Testis (tissue), 3 donors: ENCODE measurements around the gene GPR50. TPM values are rescaled to one million over a fixed set of nuclear protein-coding genes. Genes with fewer than 3 reads are reported as not detected.

Source experiments
- DNase-seq: peaks from one replicate; pipeline ENCODE4 v3.0.0-alpha.2; 2019
- H3K27ac ChIP-seq, 2 donors: fragments of 200-600 bp; sonication (generic); one replicate each; pipeline ENCODE4 v1.5.1; 2019
- H3K27me3 ChIP-seq: fragments of 200-600 bp; sonication (generic); one replicate; pipeline ENCODE4 v1.5.1; 2019
- H3K36me3 ChIP-seq: fragments of 200-600 bp; sonication (generic); one replicate; pipeline ENCODE4 v1.5.1; 2017; ENCODE audit warnings: low read depth; ENCODE audit errors: missing control alignments
- H3K4me1 ChIP-seq: fragments of 200-600 bp; sonication (generic); one replicate; pipeline ENCODE4 v1.5.1; 2019
- H3K4me3 ChIP-seq, 2 donors: fragments of 200-600 bp; sonication (generic); one replicate each; pipeline ENCODE4 v1.5.1; 2017 to 2019
- H3K9me3 ChIP-seq: fragments of 200-600 bp; sonication (generic); one replicate; pipeline ENCODE4 v1.5.1; 2017
- CTCF ChIP-seq, 3 experiments: fragments of 450-650 bp in 2 of 3; fragments of 200-600 bp in 1 of 3; sonication (generic) in 1 of 3; IDR thresholded peaks; one replicate each; pipeline ENCODE4 v1.5.1; 2016 to 2019; ENCODE audit warnings: antibody characterized with exemption in 3 of 3, mild to moderate bottlenecking in 2 of 3, moderate library complexity in 1 of 3
- POLR2A ChIP-seq: fragments of 450-650 bp; IDR thresholded peaks from one replicate; pipeline ENCODE4 v1.6.1; 2017; ENCODE audit warnings: antibody characterized with exemption, mild to moderate bottlenecking, moderate library complexity
- WGBS, 2 donors: methylation state at CpG; one replicate each; pipeline ENCODE4 v1.1.5; 2018; 5-methylcytosine and 5-hydroxymethylcytosine counted together
- intact Hi-C: fragments of 100-400 bp; cut with DNase I; formaldehyde crosslinking; loops from one replicate; pipeline ENCODE4 v1.15.1; 2023; ENCODE audit warnings: low total_unique reads
- polyA plus RNA-seq: library from polyadenylated mRNA; stranded (reverse); fragments of 350-450 nt; fragmentation: Illumina TruSeq; extraction: RNeasy Lipid Tissue Mini Kit (QIAGEN cat#74804); gene quantifications from one replicate; pipeline ENCODE4 v1.2.3, GENCODE V29; 2014; ENCODE audit warnings: low read depth, low replicate concordance; ENCODE audit not compliant: insufficient read depth
- total RNA-seq, 2 donors: library from RNA; depleted of rRNA; stranded (reverse); fragments of >200 nt; gene quantifications; one replicate each; pipeline ENCODE4 v1.2.3, GENCODE V29; 2016

GPR50 gene
- total and polyA plus RNA-seq, 3 donors from 2014 or later = 0.24 TPM; not detected in 2

DNA sequence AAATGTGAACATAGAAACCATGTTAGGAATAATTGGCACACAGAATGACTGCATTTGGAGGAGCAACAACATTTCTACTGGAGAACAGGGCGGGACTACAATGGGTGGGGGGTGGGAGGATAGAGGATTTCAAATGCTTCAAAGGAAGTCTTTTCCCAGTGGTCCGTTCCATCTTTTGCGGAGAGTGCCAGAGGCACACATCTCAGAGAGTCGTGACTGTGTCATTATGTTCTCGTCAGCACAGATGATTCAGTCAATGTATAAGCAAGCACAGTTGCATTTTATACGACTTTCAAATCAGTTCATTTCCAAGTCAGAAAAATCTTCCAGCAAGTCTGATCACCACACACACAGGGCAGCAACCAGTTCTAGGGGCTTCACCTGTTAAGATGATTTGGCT is 22.7 kb upstream of the GPR50 start:
- no peaks in the 10 kb centered on the region for H3K9me3 ChIP-seq
- no peak overlapping the region for H3K27ac ChIP-seq
- H3K36me3 ChIP-seq = no peaks in the 10 kb centered on the region
- H3K27me3 ChIP-seq = no peaks in the 10 kb centered on the region
- TF ChIP-seq CTCF (IDR thresholded peaks at IDR 0.05) (no peak), POLR2A (no peak)
- 28 to 58% methylated on average over 5 to 6 of the region's 6 CpGs for WGBS, 2 donors
- no peak overlapping the region for H3K4me3 ChIP-seq
- DNase-seq = no peak
- no peaks in the 10 kb centered on the region for H3K4me1 ChIP-seq
- intact Hi-C loops = no loop called here

GRCh38 chrX:151155234-151155633 is 21.1 kb upstream of the GPR50 start:
- no peak overlapping the region for H3K27ac ChIP-seq
- no peak overlapping the region for H3K4me3 ChIP-seq
- H3K9me3 ChIP-seq = no peaks in the 10 kb centered on the region
- intact Hi-C loops = no loop called here
- no peaks in the 10 kb centered on the region for H3K27me3 ChIP-seq
- TF ChIP-seq POLR2A = no peak
- no peak for TF ChIP-seq CTCF (IDR thresholded peaks at IDR 0.05)
- H3K4me1 ChIP-seq = no peaks in the 10 kb centered on the region
- no peak for DNase-seq
- WGBS, 2 donors = 53 to 74% methylated on average over 4 of the region's 4 CpGs
- no peaks in the 10 kb centered on the region for H3K36me3 ChIP-seq

- Histone ChIP-seq H3K4me3 (no peak overlapping the region), H3K9me3 (no peaks in the 10 kb centered on the region), H3K27me3 (no peaks in the 10 kb centered on the region), H3K4me1 (no peaks in the 10 kb centered on the region), H3K36me3 (no peaks in the 10 kb centered on the region), H3K27ac (no peak overlapping the region)
- 91% methylated on average over 4 of the region's 4 CpGs; no CpG with 5 or more reads in 1 of the 2 donors for WGBS, 2 donors
- TF ChIP-seq CTCF (IDR thresholded peaks at IDR 0.05) (no peak), POLR2A (no peak)
- DNase-seq = no peak
- intact Hi-C loops = no loop called here
These were observed 14.7 kb upstream of the GPR50 start for GRCh38 chrX:151161690-151162089.

DNA sequence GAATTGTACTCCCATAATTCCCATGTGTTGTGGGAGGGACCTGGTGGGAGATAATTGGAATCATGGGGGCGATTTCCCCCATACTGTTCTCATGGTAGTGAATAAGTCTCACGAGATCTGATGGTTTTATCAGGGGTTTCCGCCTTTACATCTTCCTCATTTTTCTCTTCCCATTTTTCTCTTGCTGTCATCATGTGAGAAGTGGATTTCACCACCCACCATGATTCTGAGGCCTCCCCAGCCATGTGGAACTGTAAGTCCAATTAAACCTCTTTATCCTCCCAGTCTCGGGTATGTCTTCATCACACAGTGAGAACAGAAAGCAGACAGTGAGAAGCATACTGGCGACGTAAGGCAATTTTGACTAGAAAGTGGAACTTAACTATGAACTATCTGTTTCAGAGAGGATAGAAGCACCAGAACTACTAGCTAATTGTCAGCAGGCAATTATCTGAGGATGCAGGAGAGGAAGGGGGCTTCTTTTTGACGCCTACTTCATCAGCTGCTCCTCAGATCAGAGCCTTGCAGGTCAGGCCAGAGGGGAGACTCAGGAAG is 8.5 kb upstream of the GPR50 start:
- H3K27ac ChIP-seq = no peak overlapping the region
- no peaks in the 10 kb centered on the region for H3K36me3 ChIP-seq
- TF ChIP-seq POLR2A (no peak), CTCF (IDR thresholded peaks at IDR 0.05) (no peak)
- no peaks in the 10 kb centered on the region for H3K27me3 ChIP-seq
- H3K4me3 ChIP-seq = no peak overlapping the region
- intact Hi-C loops = no loop called here
- H3K9me3 ChIP-seq = no peaks in the 10 kb centered on the region
- no peaks in the 10 kb centered on the region for H3K4me1 ChIP-seq
- 67 to 83% methylated on average over 6 to 7 of the region's 7 CpGs for WGBS, 2 donors
- no peak for DNase-seq

DNA sequence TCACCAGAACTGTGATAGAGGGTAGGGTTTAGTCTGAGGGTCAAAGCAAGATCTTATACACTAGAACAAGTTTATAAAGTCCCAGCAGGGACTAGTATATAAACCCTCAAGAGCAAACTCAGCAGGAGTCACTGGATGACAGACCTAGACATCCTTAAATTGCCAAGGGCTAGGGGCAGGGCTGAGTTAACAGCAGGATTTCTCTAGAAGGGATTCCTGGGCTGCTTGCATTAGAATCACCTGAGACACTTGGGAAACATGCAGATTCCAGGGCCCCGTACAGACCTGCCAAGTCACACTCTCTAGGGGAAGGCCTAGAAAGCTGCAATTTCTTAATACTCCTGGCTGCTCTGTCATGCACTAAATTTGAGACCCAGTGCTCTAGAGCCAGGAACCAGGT is 6.6 kb upstream of the GPR50 start:
- Histone ChIP-seq H3K4me3 (no peak overlapping the region), H3K27me3 (no peaks in the 10 kb centered on the region), H3K27ac (no peak overlapping the region), H3K9me3 (no peaks in the 10 kb centered on the region), H3K4me1 (no peaks in the 10 kb centered on the region), H3K36me3 (no peaks in the 10 kb centered on the region)
- intact Hi-C loops = no loop called here
- TF ChIP-seq CTCF (IDR thresholded peaks at IDR 0.05) (no peak), POLR2A (no peak)
- DNase-seq = no peak
- WGBS, 2 donors = 88% methylated on average over 1 of the region's 1 CpG; no CpG with 5 or more reads in 1 of the 2 donors
